H9 (cell line): Measurements from ENCODE around the gene MED28. TPM values are rescaled to one million over a fixed set of nuclear protein-coding genes. Genes with fewer than 3 reads are reported as not detected.

ENCODE experiments used
- DNase-seq: peaks from one replicate; pipeline ENCODE4 v3.0.0-alpha.2; 2017
- H2AFZ ChIP-seq: one replicate; pipeline ENCODE4 v1.6.1; 2013; ENCODE audit warnings: mild to moderate bottlenecking, low read length, control low read depth, moderate library complexity
- H2AK5ac ChIP-seq: 2 replicates; pipeline ENCODE4 v1.6.1; 2013; ENCODE audit warnings: low read length, control low read depth, mixed read lengths; ENCODE audit not compliant: insufficient read length
- H2BK120ac ChIP-seq: one replicate; pipeline ENCODE4 v1.6.1; 2013; ENCODE audit warnings: low read depth, mild to moderate bottlenecking, low read length, control low read depth, inconsistent platforms; ENCODE audit not compliant: poor library complexity, severe bottlenecking
- H2BK12ac ChIP-seq: 2 replicates; pipeline ENCODE4 v1.6.1; 2013; ENCODE audit warnings: low read length, control low read depth, mixed read lengths, low read depth; ENCODE audit not compliant: insufficient read length
- H2BK15ac ChIP-seq: 2 replicates; pipeline ENCODE4 v1.6.1; 2013; ENCODE audit warnings: low read depth, low read length, control low read depth
- H2BK20ac ChIP-seq: one replicate; pipeline ENCODE4 v1.6.1; 2013; ENCODE audit warnings: low read depth, mild to moderate bottlenecking, low read length, control low read depth, inconsistent platforms; ENCODE audit not compliant: poor library complexity, severe bottlenecking
- H2BK5ac ChIP-seq: 2 replicates; pipeline ENCODE4 v1.6.1; 2013; ENCODE audit warnings: low read length, control low read depth, mixed read lengths; ENCODE audit not compliant: insufficient read length
- H3K14ac ChIP-seq: 2 replicates; pipeline ENCODE4 v1.6.1; 2013; ENCODE audit warnings: low read length, control low read depth; ENCODE audit not compliant: insufficient read depth
- H3K18ac ChIP-seq: 2 replicates; pipeline ENCODE4 v1.6.1; 2013; ENCODE audit warnings: low read depth, mild to moderate bottlenecking, mixed read lengths, low read length, control low read depth; ENCODE audit not compliant: insufficient read length
- H3K23ac ChIP-seq: 2 replicates; pipeline ENCODE4 v1.6.1; 2013; ENCODE audit warnings: low read length, control low read depth, mixed read lengths, low read depth; ENCODE audit not compliant: insufficient read length
- H3K23me2 ChIP-seq: 2 replicates; pipeline ENCODE4 v1.6.1; 2013; ENCODE audit warnings: low read depth, mild to moderate bottlenecking, mixed read lengths, low read length, control low read depth; ENCODE audit not compliant: insufficient read length, poor library complexity, severe bottlenecking
- H3K27ac ChIP-seq: 2 replicates; pipeline ENCODE4 v1.5.1; 2013; ENCODE audit warnings: low read length, control low read depth, mixed read lengths, low read depth; ENCODE audit not compliant: insufficient read length
- H3K27me3 ChIP-seq: 2 replicates; pipeline ENCODE4 v1.6.1; 2013; ENCODE audit warnings: low read length, control low read depth, inconsistent platforms; ENCODE audit not compliant: insufficient read depth
- H3K4ac ChIP-seq: 2 replicates; pipeline ENCODE4 v1.6.1; 2013; ENCODE audit warnings: low read depth, mild to moderate bottlenecking, control low read depth, inconsistent platforms, low read length, moderate library complexity
- H3K4me1 ChIP-seq: 2 replicates; pipeline ENCODE4 v1.6.1; 2013; ENCODE audit warnings: low read length, control low read depth, inconsistent platforms; ENCODE audit not compliant: insufficient read depth
- H3K4me2 ChIP-seq: 2 replicates; pipeline ENCODE4 v1.6.1; 2013; ENCODE audit warnings: low read length, control low read depth, mixed read lengths; ENCODE audit not compliant: insufficient read length, insufficient read depth
- H3K56ac ChIP-seq: 2 replicates; pipeline ENCODE4 v1.6.1; 2013; ENCODE audit warnings: low read depth, mild to moderate bottlenecking, mixed read lengths, low read length, control low read depth; ENCODE audit not compliant: insufficient read length
- H3K79me1 ChIP-seq: 2 replicates; pipeline ENCODE4 v1.6.1; 2013; ENCODE audit warnings: low read depth, mild to moderate bottlenecking, moderate library complexity, low read length, control low read depth, inconsistent platforms; ENCODE audit not compliant: insufficient read depth, poor library complexity, severe bottlenecking
- H3K79me2 ChIP-seq: 2 replicates; pipeline ENCODE4 v1.6.1; 2013; ENCODE audit warnings: low read length, control low read depth, inconsistent platforms; ENCODE audit not compliant: insufficient read depth
- H3K9ac ChIP-seq: 2 replicates; pipeline ENCODE4 v1.6.1; 2013; ENCODE audit warnings: low read length, control low read depth, mixed read lengths; ENCODE audit not compliant: insufficient read length; ENCODE audit errors: extremely low read depth
- H3K9me3 ChIP-seq: one replicate; pipeline ENCODE4 v1.6.1; 2013; ENCODE audit warnings: low read depth, low read length, inconsistent platforms; ENCODE audit not compliant: control insufficient read depth
- H3T11ph ChIP-seq: one replicate; pipeline ENCODE4 v1.6.1; 2013; ENCODE audit warnings: mild to moderate bottlenecking, low read length, control low read depth, inconsistent platforms
- H4K20me1 ChIP-seq: one replicate; pipeline ENCODE4 v1.6.1; 2013; ENCODE audit not compliant: control insufficient read depth, insufficient read length, insufficient read depth
- H4K5ac ChIP-seq: 2 replicates; pipeline ENCODE4 v1.6.1; 2013; ENCODE audit warnings: low read depth, mild to moderate bottlenecking, mixed read lengths, low read length, control low read depth; ENCODE audit not compliant: insufficient read length
- H4K8ac ChIP-seq: replicated peaks from 2 replicates; pipeline ENCODE4 v1.6.1; 2013; ENCODE audit warnings: low read length, control low read depth, mixed read lengths, low read depth; ENCODE audit not compliant: insufficient read length
- H4K91ac ChIP-seq: 2 replicates; pipeline ENCODE4 v1.6.1; 2013; ENCODE audit warnings: low read depth, mild to moderate bottlenecking, moderate library complexity, mixed read lengths, low read length, control low read depth; ENCODE audit not compliant: insufficient read length
- H3K27ac Mint-ChIP-seq, 3 experiments: 2 replicates in 2 of 3; 3 replicates in 1 of 3; pipeline ENCODE4 v1.8.0; 2020 to 2021; ENCODE audit warnings: mixed read lengths in 3 of 3, mild to moderate bottlenecking in 1 of 3, moderate library complexity in 1 of 3
- H3K27me3 Mint-ChIP-seq: 2 replicates; pipeline ENCODE4 v1.8.0; 2021; ENCODE audit warnings: low read depth, mild to moderate bottlenecking, moderate library complexity, mixed read lengths
- H3K36me3 Mint-ChIP-seq, 3 experiments: 2 replicates in 2 of 3; 3 replicates in 1 of 3; pipeline ENCODE4 v1.8.0; 2020 to 2021; ENCODE audit warnings: low read depth in 3 of 3, mixed read lengths in 3 of 3; ENCODE audit not compliant: insufficient read depth in 1 of 3
- H3K4me1 Mint-ChIP-seq, 2 experiments: 2 replicates each; pipeline ENCODE4 v1.8.0; 2020; ENCODE audit warnings: mixed read lengths in 2 of 2
- H3K4me3 Mint-ChIP-seq, 2 experiments: 2 replicates in 1 of 2; 3 replicates in 1 of 2; pipeline ENCODE4 v1.8.0; 2020 to 2021; ENCODE audit warnings: mild to moderate bottlenecking in 2 of 2, mixed read lengths in 2 of 2, moderate library complexity in 1 of 2
- H3K9me3 Mint-ChIP-seq, 2 experiments: 2 replicates in 1 of 2; 3 replicates in 1 of 2; pipeline ENCODE4 v1.8.0; 2020; ENCODE audit warnings: mild to moderate bottlenecking in 2 of 2, mixed read lengths in 2 of 2, moderate library complexity in 1 of 2
- WGBS: extraction: QIAGEN DNeasy Blood & Tissue Kit; methylation state at CpG from one replicate; pipeline ENCODE4 v1.1.7; 2013; ENCODE audit warnings: missing lambda C conversion rate, low lambda C conversion rate, mixed read lengths; ENCODE audit not compliant: insufficient read length; ENCODE audit errors: extremely low coverage; 5-methylcytosine and 5-hydroxymethylcytosine counted together
- total RNA-seq: library from RNA; stranded (reverse); gene quantifications from 2 replicates; pipeline ENCODE4 v1.2.1, GENCODE V29; 2021
- TF ChIP-seq, protein P1 (sequence below): fragments of 200-600 bp; sonication (generic); conservative IDR thresholded peaks from 3 replicates; pipeline ENCODE4 v1.8.0; 2021; ENCODE audit warnings: antibody characterized with exemption, mild to moderate bottlenecking

MED28 gene
- total RNA-seq, 1 experiment from 2014 or later = 90.4 TPM

DNA sequence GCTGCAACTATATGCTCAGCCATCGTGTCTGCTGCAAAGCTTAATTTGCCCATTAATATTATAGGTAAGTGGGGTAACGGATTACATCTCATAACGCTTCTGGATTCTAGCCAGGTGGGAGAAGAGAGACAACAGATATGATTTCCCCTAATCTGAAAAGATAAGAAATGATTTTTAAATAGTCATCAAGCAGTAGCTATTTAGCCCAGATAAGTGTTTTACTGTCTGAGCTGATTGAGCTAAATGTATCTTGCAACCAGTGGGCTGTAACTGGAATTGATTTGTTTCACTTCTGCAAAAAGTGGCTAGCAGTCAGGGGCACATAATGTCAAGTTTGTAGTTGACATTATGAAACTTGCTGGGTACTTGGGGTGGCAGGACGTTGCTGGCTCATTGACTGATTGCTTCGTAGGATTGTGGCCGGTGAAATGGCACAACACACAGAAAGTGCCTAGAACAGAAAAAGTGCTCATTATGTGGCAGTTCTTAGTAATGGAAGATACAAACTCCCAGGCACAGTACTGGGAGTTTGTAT is 18.9 kb upstream of the MED28 start:
- no peak overlapping the region for H3K27ac Mint-ChIP-seq
- TF ChIP-seq, protein P1, sequence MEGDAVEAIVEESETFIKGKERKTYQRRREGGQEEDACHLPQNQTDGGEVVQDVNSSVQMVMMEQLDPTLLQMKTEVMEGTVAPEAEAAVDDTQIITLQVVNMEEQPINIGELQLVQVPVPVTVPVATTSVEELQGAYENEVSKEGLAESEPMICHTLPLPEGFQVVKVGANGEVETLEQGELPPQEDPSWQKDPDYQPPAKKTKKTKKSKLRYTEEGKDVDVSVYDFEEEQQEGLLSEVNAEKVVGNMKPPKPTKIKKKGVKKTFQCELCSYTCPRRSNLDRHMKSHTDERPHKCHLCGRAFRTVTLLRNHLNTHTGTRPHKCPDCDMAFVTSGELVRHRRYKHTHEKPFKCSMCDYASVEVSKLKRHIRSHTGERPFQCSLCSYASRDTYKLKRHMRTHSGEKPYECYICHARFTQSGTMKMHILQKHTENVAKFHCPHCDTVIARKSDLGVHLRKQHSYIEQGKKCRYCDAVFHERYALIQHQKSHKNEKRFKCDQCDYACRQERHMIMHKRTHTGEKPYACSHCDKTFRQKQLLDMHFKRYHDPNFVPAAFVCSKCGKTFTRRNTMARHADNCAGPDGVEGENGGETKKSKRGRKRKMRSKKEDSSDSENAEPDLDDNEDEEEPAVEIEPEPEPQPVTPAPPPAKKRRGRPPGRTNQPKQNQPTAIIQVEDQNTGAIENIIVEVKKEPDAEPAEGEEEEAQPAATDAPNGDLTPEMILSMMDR = no peak
- H2BK15ac ChIP-seq = no peak overlapping the region
- no peaks in the 10 kb centered on the region for H3K4me1 Mint-ChIP-seq
- H3K79me2 ChIP-seq = no peaks in the 10 kb centered on the region
- no peak overlapping the region for H3K23ac ChIP-seq
- H3K9me3 ChIP-seq = no peaks in the 10 kb centered on the region
- no peak overlapping the region for H3K56ac ChIP-seq
- no CpG with 5 or more reads among the region's 6 CpGs for WGBS
- H2AFZ ChIP-seq = no peak overlapping the region
- no peak overlapping the region for H2AK5ac ChIP-seq
- H3K9me3 Mint-ChIP-seq = no peaks in the 10 kb centered on the region
- no peak overlapping the region for H4K5ac ChIP-seq
- no peak overlapping the region for H3K14ac ChIP-seq
- H3K79me1 ChIP-seq = no peaks in the 10 kb centered on the region
- H3K18ac ChIP-seq = no peak overlapping the region
- no peaks in the 10 kb centered on the region for H3K4me1 ChIP-seq
- no peak overlapping the region for H2BK5ac ChIP-seq
- H3T11ph ChIP-seq = no peak overlapping the region
- H3K27me3 ChIP-seq = no peaks in the 10 kb centered on the region
- no peak overlapping the region for H3K4ac ChIP-seq
- no peak overlapping the region for H3K4me3 Mint-ChIP-seq
- DNase-seq = no peak
- H2BK12ac ChIP-seq = no peak overlapping the region
- H3K27me3 Mint-ChIP-seq = no peaks in the 10 kb centered on the region
- no peaks in the 10 kb centered on the region for H3K23me2 ChIP-seq
- H4K91ac ChIP-seq = no peak overlapping the region
- H3K4me2 ChIP-seq = no peak overlapping the region
- no peak overlapping the region for H2BK120ac ChIP-seq
- no peaks in the 10 kb centered on the region for H4K20me1 ChIP-seq
- no peak overlapping the region for H3K27ac ChIP-seq
- no peak overlapping the region for H2BK20ac ChIP-seq
- H3K9ac ChIP-seq = no peak overlapping the region
- no peak overlapping the region for H4K8ac ChIP-seq
- H3K36me3 Mint-ChIP-seq = peaks cover 26 to 63% (median 37%) of the 10 kb centered on the region in 3 experiments; a peak in 6 of 7 replicates
